BE2C (cell line): ENCODE results near the gene VTCN1.
"Not testable (repeated sequence)": the region's sequence is repeated elsewhere in the genome, so short reads cannot be mapped to it uniquely, and the experiment has no call there.

Source experiments
- DNase-seq: peaks from one replicate; pipeline ENCODE4 v3.0.0-alpha.2; 2020
- H3K27me3 ChIP-seq: fragments of 250-450 bp; sonication (Bioruptor Pico); 2 replicates; pipeline ENCODE4 v1.5.1; 2020; ENCODE audit warnings: mild to moderate bottlenecking
- H3K36me3 ChIP-seq: fragments of 250-450 bp; sonication (Bioruptor Pico); 2 replicates; pipeline ENCODE4 v1.5.1; 2020; ENCODE audit warnings: mild to moderate bottlenecking
- H3K4me1 ChIP-seq: fragments of 250-450 bp; sonication (Bioruptor Pico); 2 replicates; pipeline ENCODE4 v1.5.1; 2020
- H3K4me3 ChIP-seq: 2 replicates; pipeline ENCODE4 v1.5.1; 2011; ENCODE audit warnings: low read depth, low read length
- H3K9me3 ChIP-seq: fragments of 250-450 bp; sonication (Bioruptor Pico); 2 replicates; pipeline ENCODE4 v1.5.1; 2020
- TF ChIP-seq, protein P1 (sequence below): IDR thresholded peaks from 2 replicates; pipeline ENCODE4 v1.5.1; 2012; ENCODE audit warnings: mild to moderate bottlenecking, low read depth, low read length

The VTCN1 gene

DNA sequence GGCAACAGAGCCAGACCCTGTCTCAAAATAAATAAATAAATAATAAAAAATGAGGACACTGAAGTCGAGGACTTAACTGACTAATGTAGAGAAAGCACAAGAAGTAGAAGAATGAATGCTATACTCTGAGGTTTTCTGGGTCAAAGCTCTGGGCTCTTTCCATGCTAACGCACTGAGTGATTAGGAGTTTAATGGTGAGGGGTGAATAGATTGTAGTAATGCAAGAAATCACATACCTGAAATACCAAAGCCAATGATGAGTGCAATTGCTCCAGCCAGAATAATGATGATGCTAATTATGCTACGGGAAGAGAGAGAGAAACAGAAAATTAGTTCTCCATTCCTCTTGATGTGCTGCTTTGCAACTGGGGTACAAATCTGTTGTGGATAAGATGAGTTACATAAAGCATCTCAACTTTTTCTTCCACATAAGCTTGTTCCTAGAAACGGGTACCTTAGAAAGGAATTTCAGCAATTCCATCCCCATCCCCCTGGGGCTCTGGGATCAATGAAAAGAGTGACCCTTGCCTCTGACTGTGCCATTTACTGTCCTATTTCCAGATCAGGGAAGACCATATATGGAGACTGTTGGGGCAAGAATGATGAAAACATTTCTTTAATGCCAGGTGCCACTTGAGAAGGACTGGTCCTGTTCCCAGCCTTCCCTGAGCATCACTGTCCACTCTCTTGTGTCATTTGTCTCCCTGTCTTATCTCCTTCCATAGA lies 40.7 kb downstream of the VTCN1 start:
- H3K4me3 ChIP-seq = no peak overlapping the region
- no peaks in the 10 kb centered on the region for H3K36me3 ChIP-seq
- TF ChIP-seq, protein P1, sequence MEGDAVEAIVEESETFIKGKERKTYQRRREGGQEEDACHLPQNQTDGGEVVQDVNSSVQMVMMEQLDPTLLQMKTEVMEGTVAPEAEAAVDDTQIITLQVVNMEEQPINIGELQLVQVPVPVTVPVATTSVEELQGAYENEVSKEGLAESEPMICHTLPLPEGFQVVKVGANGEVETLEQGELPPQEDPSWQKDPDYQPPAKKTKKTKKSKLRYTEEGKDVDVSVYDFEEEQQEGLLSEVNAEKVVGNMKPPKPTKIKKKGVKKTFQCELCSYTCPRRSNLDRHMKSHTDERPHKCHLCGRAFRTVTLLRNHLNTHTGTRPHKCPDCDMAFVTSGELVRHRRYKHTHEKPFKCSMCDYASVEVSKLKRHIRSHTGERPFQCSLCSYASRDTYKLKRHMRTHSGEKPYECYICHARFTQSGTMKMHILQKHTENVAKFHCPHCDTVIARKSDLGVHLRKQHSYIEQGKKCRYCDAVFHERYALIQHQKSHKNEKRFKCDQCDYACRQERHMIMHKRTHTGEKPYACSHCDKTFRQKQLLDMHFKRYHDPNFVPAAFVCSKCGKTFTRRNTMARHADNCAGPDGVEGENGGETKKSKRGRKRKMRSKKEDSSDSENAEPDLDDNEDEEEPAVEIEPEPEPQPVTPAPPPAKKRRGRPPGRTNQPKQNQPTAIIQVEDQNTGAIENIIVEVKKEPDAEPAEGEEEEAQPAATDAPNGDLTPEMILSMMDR = no peak
- no peaks in the 10 kb centered on the region; the same call in 1 of the 2 replicates for H3K9me3 ChIP-seq
- H3K27me3 ChIP-seq = no peaks in the 10 kb centered on the region
- no peaks in the 10 kb centered on the region; the same call in 1 of the 2 replicates for H3K4me1 ChIP-seq
- DNase-seq = no peak

DNA sequence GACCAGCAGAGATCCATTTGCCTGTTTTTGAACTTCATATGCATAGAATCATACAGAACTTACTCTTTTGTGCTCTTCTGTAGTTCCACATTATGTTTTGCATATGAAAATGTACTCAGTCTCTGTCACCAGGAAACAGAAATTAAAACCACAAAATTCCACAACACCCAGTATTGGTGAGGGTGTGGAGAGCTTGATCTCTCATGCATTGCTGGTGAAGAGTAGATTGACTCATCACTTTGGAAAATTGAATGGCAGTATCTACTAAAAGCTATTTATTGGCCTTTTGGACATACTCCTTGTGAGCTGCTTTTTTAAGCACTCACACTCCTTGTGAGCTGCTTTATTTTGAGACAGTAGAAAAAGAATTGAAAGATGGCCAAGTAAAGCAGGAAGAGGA lies 43.3 kb downstream of the VTCN1 start:
- no peaks in the 10 kb centered on the region for H3K4me1 ChIP-seq
- no peaks in the 10 kb centered on the region for H3K9me3 ChIP-seq
- no peaks in the 10 kb centered on the region for H3K36me3 ChIP-seq
- H3K4me3 ChIP-seq = no peak overlapping the region
- no peaks in the 10 kb centered on the region for H3K27me3 ChIP-seq
- no peak for DNase-seq
- TF ChIP-seq, protein P1 = no peak

DNA sequence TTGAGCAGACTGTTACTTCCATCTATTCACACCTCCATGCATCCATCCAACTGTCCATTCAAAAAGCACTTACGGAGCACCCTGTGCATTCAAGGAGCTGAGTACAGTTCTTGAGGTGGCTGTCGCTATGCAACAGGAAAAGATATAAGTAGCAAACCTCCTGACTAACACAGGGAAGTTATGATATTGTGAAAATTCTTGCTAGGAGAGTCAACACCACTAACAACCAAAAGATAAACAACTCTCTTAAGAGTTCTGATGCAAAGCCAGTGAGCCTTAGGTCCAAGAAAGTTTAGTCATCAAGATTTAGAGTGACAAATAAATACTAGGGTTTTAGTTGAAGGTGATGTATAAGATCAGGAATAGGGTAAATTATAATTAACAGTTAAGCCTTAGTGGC lies 44.7 kb downstream of the VTCN1 start:
- Histone ChIP-seq H3K4me1 (no peaks in the 10 kb centered on the region), H3K27me3 (no peaks in the 10 kb centered on the region), H3K4me3 (no peak overlapping the region), H3K9me3 (no peaks in the 10 kb centered on the region), H3K36me3 (no peaks in the 10 kb centered on the region)
- DNase-seq = no peak
- TF ChIP-seq, protein P1 = no peak

DNA sequence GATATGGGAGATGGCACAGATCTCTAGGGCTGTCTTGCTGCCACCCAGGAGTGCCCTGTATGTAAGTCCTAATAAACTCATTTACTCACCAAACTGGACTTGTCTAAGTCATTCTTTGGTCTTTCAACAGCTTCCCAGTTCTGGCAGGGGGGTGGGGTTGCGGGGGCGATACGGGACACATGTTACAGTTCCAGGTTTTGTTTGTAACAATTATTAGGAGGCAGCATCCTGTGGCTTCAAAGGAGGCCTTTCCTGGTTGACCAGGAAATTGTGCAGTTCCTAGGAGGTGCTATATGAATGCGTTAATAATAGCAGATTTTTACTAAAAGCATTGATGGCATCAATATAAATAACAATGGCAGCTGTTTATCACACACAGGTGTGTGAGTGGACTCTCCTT lies 46.5 kb downstream of the VTCN1 start:
- no peaks in the 10 kb centered on the region for H3K4me1 ChIP-seq
- H3K27me3 ChIP-seq = no peaks in the 10 kb centered on the region
- no peak overlapping the region for H3K4me3 ChIP-seq
- TF ChIP-seq, protein P1 = no peak
- no peaks in the 10 kb centered on the region for H3K9me3 ChIP-seq
- H3K36me3 ChIP-seq = no peaks in the 10 kb centered on the region
- DNase-seq = no peak

DNA sequence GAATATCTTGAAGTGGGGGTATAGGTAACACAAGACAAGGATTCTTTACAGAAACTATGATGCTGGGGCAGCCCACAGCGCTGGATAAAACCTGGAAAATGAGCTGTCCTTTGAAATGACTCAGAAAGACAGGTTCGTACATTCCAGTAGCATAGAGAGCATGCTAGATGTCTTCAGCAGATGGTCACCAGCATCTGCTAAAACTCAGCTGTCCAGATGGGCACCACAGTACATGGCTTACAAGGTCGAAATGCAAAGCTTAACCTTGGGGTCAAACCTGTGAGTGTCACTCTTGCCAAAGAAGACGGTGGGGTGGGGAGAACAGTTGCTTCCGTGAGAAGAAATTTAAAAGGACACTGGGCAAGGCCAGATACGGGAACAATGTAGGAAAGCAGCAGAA lies 47.9 kb downstream of the VTCN1 start:
- Histone ChIP-seq H3K9me3 (no peaks in the 10 kb centered on the region), H3K4me1 (no peaks in the 10 kb centered on the region), H3K27me3 (no peaks in the 10 kb centered on the region), H3K4me3 (no peak overlapping the region), H3K36me3 (no peaks in the 10 kb centered on the region)
- TF ChIP-seq, protein P1 = no peak
- no peak for DNase-seq

DNA sequence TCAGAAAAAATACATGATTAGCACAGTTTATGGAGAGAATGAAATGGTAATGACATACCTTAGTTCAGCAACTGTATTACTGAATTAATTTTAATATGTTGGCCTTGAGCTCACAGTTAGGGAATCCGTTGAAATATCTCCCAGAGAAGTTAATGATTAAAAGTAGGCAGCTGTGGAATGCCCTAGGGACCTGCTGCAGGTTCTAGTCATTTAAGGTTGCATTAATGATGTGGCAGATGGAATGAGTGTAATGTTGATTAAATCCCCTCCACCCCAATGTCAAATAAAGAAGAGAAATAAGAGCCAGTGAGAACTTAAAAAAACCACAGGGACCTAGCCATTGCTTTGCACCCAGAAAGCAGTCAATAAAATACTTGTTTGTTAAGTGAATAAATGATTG lies 48.8 kb downstream of the VTCN1 start:
- H3K36me3 ChIP-seq = no peaks in the 10 kb centered on the region
- TF ChIP-seq, protein P1 = no peak
- DNase-seq = no peak

GRCh38 chr1:117151305-117151704 lies 59.4 kb downstream of the VTCN1 start:
- not testable (repeated sequence) for H3K4me3 ChIP-seq, DNase-seq, H3K36me3 ChIP-seq, H3K4me1 ChIP-seq, H3K9me3 ChIP-seq, H3K27me3 ChIP-seq

More for the DNA sequence above, 48.8 kb downstream of the VTCN1 start:
- H3K4me3 ChIP-seq = no peak overlapping the region
- no peaks in the 10 kb centered on the region for H3K4me1 ChIP-seq
- H3K9me3 ChIP-seq = no peaks in the 10 kb centered on the region
- H3K27me3 ChIP-seq = no peaks in the 10 kb centered on the region
